Lower lobe of right lung (tissue), 2 donors: ENCODE data around the gene TMCC2. TPM values are rescaled to one million over a fixed set of nuclear protein-coding genes. Genes with fewer than 3 reads are reported as not detected.
"Not testable (repeated sequence)": the region's sequence is repeated elsewhere in the genome, so short reads cannot be mapped to it uniquely, and the experiment has no call there.

Experiments used
- ATAC-seq, 2 donors: fragments of 200-7000 bp; cut with Tn5 transposase; one replicate each; pipeline ENCODE4 v1.9.1; 2020 to 2022; ENCODE audit warnings: mild to moderate bottlenecking in 2 of 2, moderate library complexity in 2 of 2
- DNase-seq: peaks from one replicate; pipeline ENCODE4 v3.0.0-alpha.2; 2020
- H3K27ac ChIP-seq: fragments of 200-600 bp; one replicate; pipeline ENCODE4 v1.8.0; 2022
- H3K27me3 ChIP-seq: fragments of 200-600 bp; one replicate; pipeline ENCODE4 v1.8.0; 2022; ENCODE audit warnings: low read depth
- H3K36me3 ChIP-seq: fragments of 200-600 bp; one replicate; pipeline ENCODE4 v1.8.0; 2022; ENCODE audit warnings: mild to moderate bottlenecking
- H3K4me1 ChIP-seq: fragments of 200-600 bp; one replicate; pipeline ENCODE4 v1.8.0; 2022
- H3K4me3 ChIP-seq: fragments of 200-600 bp; one replicate; pipeline ENCODE4 v1.8.0; 2022; ENCODE audit warnings: mild to moderate bottlenecking
- H3K9me3 ChIP-seq: fragments of 200-600 bp; one replicate; pipeline ENCODE4 v1.8.0; 2022
- CTCF ChIP-seq: fragments of 200-600 bp; IDR thresholded peaks from one replicate; pipeline ENCODE4 v1.8.0; 2022; ENCODE audit warnings: antibody characterized with exemption, mild to moderate bottlenecking
- intact Hi-C: fragments of 100-400 bp; cut with DNase I; formaldehyde crosslinking; loops from one replicate; pipeline ENCODE4 v1.11.0; 2022
- total RNA-seq: library from RNA; stranded (reverse); fragmentation: NEBNext Ultra II Directional; extraction: Animal tissue kit (Norgen Biotek cat#: 25700); gene quantifications from one replicate; pipeline ENCODE4 v1.2.1, GENCODE V29; 2021
- donor health status: DM: no; HTN: yes; CAD: no; lungs with severe emphysema.

The TMCC2 gene
- total RNA-seq, 1 donor from 2014 or later: 3.0 TPM

GRCh38 chr1:205230982-205231381, 3.2 kb downstream of the TMCC2 start:
- DNase-seq: no peak
- no peak for TF ChIP-seq CTCF
- no peak overlapping the region for H3K27ac ChIP-seq

GRCh38 chr1:205232127-205232820, 4.5 kb downstream of the TMCC2 start:
- no peak for DNase-seq
- no peak for TF ChIP-seq CTCF
- no peak overlapping the region for H3K4me3 ChIP-seq
- no peaks in the 10 kb centered on the region for H3K36me3 ChIP-seq
- H3K27ac ChIP-seq: no peak overlapping the region
- peaks cover 25% of the 10 kb centered on the region for H3K4me1 ChIP-seq
- intact Hi-C loops: no loop called here
- no peaks in the 10 kb centered on the region for H3K9me3 ChIP-seq
- H3K27me3 ChIP-seq: no peaks in the 10 kb centered on the region
- no peak for ATAC-seq

More at GRCh38 chr1:205230982-205231381, 3.2 kb downstream of the TMCC2 start:
- intact Hi-C loops: no loop called here
- peaks cover 27% of the 10 kb centered on the region for H3K4me1 ChIP-seq
- no peak overlapping the region for H3K4me3 ChIP-seq
- no peaks in the 10 kb centered on the region for H3K36me3 ChIP-seq
- H3K9me3 ChIP-seq: no peaks in the 10 kb centered on the region
- H3K27me3 ChIP-seq: no peaks in the 10 kb centered on the region
- no peak for ATAC-seq

GRCh38 chr1:205232945-205233397, 5.2 kb downstream of the TMCC2 start:
- peaks cover 29% of the 10 kb centered on the region for H3K4me1 ChIP-seq
- intact Hi-C loops: no loop called here
- DNase-seq (no peak), ATAC-seq (no peak)
- no peaks in the 10 kb centered on the region for H3K27me3 ChIP-seq
- no peak overlapping the region for H3K27ac ChIP-seq
- no peak overlapping the region for H3K4me3 ChIP-seq
- H3K36me3 ChIP-seq: no peaks in the 10 kb centered on the region
- H3K9me3 ChIP-seq: no peaks in the 10 kb centered on the region
- no peak for TF ChIP-seq CTCF

- intact Hi-C loops, H3K27ac ChIP-seq, ATAC-seq, H3K9me3 ChIP-seq, H3K4me3 ChIP-seq, H3K27me3 ChIP-seq, DNase-seq, H3K36me3 ChIP-seq: not testable (repeated sequence)
- H3K4me1 ChIP-seq: peaks cover 26% of the 10 kb centered on the region
These were observed 6.2 kb downstream of the TMCC2 start for GRCh38 chr1:205233986-205234385.

- Histone ChIP-seq H3K36me3 (no peaks in the 10 kb centered on the region), H3K9me3 (no peaks in the 10 kb centered on the region), H3K4me3 (no peak overlapping the region), H3K27ac (no peak overlapping the region), H3K27me3 (no peaks in the 10 kb centered on the region), H3K4me1 (peaks cover 16% of the 10 kb centered on the region)
- TF ChIP-seq CTCF: no peak
- DNase-seq (no peak), ATAC-seq (no peak)
- intact Hi-C loops: no loop called here
These were observed 8.2 kb downstream of the TMCC2 start for GRCh38 chr1:205235951-205236350.

GRCh38 chr1:205236526-205236925, 8.8 kb downstream of the TMCC2 start:
- Histone ChIP-seq H3K9me3 (no peaks in the 10 kb centered on the region), H3K36me3 (no peaks in the 10 kb centered on the region), H3K4me1 (peaks cover 16% of the 10 kb centered on the region), H3K27me3 (no peaks in the 10 kb centered on the region), H3K4me3 (no peak overlapping the region), H3K27ac (no peak overlapping the region)
- no peak for TF ChIP-seq CTCF
- DNase-seq (no peak), ATAC-seq (no peak)
- intact Hi-C loops: no loop called here
